Measurements from ENCODE around the gene ATP7B.
"Not testable (repeated sequence)": the region's sequence is repeated elsewhere in the genome, so short reads cannot be mapped to it uniquely, and the experiment has no call there.

The ATP7B gene

DNA sequence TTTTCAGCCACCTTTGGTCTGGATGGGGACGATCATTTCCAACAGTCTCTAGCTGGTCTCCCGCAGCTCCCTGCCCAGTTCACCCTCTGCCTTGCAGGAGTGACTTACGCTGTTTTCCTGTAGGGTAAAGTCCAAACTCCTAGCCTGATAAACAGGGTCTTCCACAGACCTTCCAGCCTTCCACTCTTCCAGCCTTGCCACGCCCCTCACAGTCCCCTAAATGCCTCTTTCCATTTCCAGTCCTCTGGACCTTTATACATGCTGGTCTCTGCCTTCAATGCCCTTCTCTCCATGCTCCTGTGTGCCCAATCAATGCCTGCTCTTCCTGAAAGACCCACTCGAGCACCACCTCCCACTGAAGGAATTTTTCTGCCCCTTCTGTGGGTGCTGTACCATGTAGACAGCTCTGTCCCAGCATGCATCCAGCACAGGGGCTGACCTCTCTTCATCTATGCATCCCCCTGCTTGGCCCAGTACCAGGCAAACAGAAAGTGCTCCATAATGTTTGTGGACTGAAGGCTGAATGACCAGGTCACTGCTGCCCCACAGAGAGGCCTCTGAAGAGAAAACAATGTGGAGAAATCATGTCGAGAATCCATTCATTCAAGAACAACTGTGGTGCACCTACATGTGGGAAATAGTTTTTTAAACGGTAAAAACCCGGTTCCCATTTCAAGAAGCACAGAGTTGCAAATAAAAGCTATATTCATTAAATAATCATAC, 4.6 kb downstream of the ATP7B start:
- DNase-seq (ENCODE audit: low read depth): no peak

DNA sequence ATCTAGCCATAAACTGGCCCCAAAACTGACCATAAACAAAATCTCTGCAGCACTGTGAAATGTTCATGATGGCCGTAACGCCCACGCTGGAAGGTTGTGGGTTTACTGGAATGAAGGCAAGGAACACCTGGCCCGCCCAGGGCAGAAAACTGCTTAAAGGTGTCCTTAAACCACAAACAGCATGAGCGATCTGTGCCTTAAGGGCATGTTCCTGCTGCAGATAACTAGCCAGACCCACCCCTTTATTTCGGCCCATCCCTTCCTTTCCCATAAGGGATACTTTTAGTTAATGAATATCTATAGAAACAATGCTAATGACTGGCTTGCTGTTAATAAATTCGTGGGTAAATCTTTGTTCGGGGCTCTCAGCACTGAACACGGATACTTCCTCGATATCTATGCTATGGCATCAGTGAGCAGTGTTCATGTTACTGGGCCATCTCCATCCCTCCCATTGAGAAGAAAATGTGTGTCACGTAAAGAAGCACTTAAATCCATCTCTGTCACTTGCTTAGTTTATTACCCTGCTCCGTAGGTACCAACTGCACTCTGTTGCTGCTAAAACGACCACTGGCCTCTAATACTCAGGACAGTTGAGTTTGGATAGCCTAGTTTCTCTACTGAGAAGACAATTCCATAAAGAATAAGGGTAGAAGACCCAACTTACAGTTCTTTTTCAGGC, 5.3 kb downstream of the ATP7B start:
- DNase-seq (ENCODE audit: low read depth): no peak

- no peak for DNase-seq (ENCODE audit: low read depth)
Measured at GRCh38 chr13:52004511-52005170, 6.6 kb downstream of the ATP7B start.

GRCh38 chr13:52003541-52003940, 7.7 kb downstream of the ATP7B start:
- DNase-seq (ENCODE audit: low read depth): no peak

DNA sequence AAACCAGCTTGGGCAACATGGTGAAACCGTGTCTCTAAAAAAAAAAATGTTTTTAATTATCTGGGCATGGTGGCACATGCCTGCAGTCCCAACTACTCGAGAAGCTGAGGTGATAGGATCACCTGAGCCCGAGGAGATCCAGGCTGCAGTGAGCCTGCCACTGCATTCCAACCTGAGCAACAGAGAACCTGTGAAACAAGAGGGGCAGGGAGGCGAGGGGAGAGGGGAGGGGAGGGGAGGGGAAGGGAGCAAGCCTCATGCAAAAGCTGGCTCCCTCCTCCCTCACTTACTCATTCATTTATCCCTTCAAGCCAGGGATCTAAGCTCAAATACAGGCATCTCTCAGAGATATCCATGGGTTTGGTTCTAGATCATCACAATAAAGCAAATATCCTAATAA, 8.9 kb downstream of the ATP7B start:
- DNase-seq (ENCODE audit: low read depth): no peak

- no peak for DNase-seq (ENCODE audit: low read depth)
Measured at GRCh38 chr13:52001120-52001731, 10.0 kb downstream of the ATP7B start.

GRCh38 chr13:51999921-52000320, 11.3 kb downstream of the ATP7B start:
- no peak for DNase-seq (ENCODE audit: low read depth)

- DNase-seq (ENCODE audit: low read depth): no peak
Measured at GRCh38 chr13:51999510-51999911, 11.7 kb downstream of the ATP7B start.

- DNase-seq (ENCODE audit: low read depth): no peak
Measured at GRCh38 chr13:51998723-51999509, 12.3 kb downstream of the ATP7B start.

- no peak for DNase-seq (ENCODE audit: low read depth)
Measured at GRCh38 chr13:51997641-51998330, 13.5 kb downstream of the ATP7B start.

DNA sequence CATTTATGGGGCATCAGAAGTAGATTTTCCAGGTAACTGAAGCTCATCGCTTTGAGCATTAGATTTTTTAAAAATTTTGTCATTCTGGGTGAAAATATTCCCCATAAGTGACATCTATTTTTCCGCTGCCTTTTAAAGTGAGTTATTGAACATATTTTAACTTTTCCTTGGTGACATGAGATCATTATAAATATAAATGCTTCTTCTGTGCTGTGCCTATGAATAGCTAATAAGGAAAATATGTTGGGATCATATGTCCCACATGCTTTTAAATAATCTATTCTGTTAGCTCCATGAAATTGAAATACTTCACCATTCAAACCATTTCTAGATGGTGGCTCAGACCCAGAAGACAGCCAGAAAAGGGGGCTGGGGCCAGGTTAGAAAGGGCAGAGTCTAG, 14.1 kb downstream of the ATP7B start:
- no peak for DNase-seq (ENCODE audit: low read depth)

GRCh38 chr13:51996641-51997040, 14.6 kb downstream of the ATP7B start:
- DNase-seq (ENCODE audit: low read depth): no peak

DNA sequence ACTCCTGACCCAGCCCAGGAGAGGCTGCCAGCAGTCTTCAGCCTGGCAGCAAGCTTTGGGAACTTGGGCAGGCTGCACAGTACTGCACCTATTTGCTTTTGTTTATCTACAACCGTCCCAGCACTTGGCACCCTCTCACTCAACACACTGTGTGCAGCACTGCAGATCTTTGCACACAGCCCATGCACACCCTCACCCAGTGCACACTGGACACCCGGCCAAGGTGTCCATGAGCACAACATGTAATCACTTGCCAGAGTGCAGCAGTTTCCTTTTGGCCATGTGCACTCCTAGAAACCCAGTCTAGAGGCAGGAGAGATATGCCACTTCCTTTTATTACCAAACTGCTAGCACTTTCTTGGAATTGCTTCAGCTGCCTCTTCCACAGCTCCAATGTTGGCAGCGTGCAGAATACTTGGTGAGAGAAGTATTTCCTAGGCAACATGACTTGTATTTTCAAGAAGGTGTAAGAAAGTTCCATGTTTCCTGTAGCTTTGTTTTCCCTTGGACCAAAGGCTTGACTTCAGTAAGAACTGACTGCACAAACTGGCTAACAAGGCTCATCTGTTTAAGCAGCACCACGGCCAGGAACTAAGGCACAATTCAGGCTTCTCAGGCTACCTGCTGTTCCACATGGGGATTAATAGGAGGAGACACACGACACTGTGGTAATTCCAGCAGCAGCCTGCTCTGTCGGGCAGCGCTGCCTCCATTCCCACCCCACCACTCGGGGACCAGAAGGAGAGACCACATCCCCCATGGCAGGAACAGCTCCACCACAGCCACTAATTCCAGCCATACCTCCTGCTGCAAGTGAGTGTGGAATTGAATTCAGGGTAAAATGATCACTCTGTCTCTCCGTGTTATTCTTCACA, 15.3 kb downstream of the ATP7B start:
- DNase-seq (ENCODE audit: low read depth): no peak

GRCh38 chr13:51993713-51994112, 17.5 kb downstream of the ATP7B start:
- DNase-seq (ENCODE audit: low read depth): no peak

GRCh38 chr13:51988988-51989618, 22.1 kb downstream of the ATP7B start:
- no peak for DNase-seq (ENCODE audit: low read depth)

DNA sequence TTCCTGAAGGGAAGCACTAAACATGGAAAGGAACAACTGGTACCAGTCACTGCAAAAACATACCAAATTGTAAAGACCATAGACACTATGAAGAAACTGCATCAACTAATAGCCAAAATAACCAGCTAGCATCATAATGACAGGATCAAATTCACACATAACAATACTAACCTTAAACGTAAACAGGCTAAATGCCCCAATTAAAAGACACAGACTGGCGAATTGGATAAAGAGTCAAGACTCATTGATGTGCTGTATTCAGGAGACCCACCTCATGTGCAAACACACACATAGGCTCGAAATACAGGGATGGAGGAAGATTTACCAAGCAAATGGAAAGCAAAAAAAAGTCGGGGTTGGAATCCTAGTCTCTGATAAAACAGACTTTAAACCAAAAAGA, 26.3 kb downstream of the ATP7B start:
- not testable (repeated sequence) for DNase-seq (ENCODE audit: low read depth)

DNA sequence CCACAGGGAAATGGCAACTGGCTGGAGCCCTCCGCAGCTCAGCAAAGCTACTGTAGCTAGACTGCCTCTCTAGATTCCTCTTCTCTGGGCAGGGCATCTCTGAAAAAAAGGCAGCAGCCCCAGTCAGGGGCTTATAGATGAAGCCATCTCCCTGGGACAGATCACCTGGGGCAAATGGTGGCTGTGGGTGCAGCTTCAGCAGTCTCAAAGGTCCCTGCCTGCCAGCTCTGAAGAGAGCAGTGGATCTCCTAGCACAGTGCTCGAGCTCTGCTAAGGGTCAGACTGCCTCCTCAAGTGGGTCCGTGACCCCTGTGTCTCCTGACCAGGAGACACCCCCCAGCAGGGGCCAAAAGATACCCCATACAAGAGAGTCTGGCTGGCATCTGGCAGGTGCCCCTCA, 28.0 kb downstream of the ATP7B start:
- DNase-seq (ENCODE audit: low read depth): not testable (repeated sequence)

- DNase-seq (ENCODE audit: low read depth): no peak
Measured at GRCh38 chr13:51981355-51981754, 29.9 kb downstream of the ATP7B start.

DNA sequence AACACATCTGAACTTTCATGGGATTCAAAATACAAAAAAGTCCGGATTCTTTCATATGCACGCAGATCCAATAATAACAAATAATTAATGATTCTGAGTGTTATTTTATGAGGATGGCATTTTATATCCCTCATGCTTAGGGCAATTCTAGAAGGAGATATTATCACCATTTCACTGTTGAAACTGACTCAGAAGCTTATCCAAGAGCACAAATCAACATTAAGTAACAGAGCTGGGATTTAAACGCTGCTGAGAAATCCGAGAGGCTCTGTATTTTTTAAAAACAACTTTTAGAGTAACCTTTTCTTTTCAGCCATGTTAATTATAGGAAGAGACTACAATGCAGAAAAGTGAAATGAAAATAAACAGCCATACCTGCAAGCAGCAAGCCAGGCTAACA, 30.3 kb downstream of the ATP7B start:
- DNase-seq (ENCODE audit: low read depth): no peak

All from stimulated activated CD8-positive, alpha-beta memory T cell treated with anti-CD3 and anti-CD28 coated beads, Interleukin-15, amount 100 ng/mL, for 1 hour (primary cell).